GM19463 (cell line): ENCODE results near the gene MSGN1.
"Not testable (repeated sequence)": the region's sequence is repeated elsewhere in the genome, so short reads cannot be mapped to it uniquely, and the experiment has no call there.

ENCODE experiments used
- ATAC-seq: cut with Tn5 transposase; IDR thresholded peaks from one replicate; pipeline ENCODE4 v1.9.1; 2021; ENCODE audit warnings: mild to moderate bottlenecking, moderate library complexity; ENCODE audit not compliant: unreplicated experiment

The MSGN1 gene

DNA sequence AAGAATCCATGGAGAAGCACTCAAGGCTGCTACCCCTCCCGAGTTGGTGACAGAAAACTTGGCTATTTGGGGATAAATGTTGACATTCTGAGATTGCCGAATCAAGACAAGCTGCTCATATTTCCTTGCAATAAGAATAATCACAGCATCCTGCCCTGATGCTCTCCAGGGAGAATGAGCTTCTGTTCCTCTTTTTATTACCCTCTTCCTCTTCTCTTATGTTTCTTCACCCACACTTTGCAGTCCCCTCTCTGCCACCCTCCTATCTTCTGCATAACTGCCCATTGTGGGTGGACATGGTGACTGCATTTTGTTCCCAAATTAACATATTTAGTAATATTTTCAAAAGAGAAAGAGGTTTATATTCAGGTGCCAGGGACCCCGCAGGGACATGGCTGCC lies 11.9 kb upstream of the MSGN1 start:
- ATAC-seq: peak; percentile 43

DNA sequence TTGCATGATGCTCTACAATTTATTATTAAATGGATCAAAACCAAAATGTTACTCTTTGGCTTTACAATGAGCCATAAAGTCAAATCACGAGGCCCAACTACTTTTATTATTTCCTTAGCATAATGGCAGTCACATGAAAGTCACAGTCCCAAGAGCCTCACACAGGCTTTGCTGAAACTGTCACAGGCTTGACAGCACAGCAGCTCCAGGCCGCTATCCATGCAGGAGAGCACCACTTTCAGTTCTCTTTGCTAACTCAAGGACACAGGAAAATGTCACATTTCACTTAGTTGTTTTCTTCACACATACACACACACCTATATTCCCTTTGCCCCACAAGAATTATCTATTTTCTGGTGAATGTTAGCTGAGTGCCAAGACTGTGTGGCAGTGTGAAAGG lies 11.1 kb upstream of the MSGN1 start:
- ATAC-seq: peak; percentile 41

DNA sequence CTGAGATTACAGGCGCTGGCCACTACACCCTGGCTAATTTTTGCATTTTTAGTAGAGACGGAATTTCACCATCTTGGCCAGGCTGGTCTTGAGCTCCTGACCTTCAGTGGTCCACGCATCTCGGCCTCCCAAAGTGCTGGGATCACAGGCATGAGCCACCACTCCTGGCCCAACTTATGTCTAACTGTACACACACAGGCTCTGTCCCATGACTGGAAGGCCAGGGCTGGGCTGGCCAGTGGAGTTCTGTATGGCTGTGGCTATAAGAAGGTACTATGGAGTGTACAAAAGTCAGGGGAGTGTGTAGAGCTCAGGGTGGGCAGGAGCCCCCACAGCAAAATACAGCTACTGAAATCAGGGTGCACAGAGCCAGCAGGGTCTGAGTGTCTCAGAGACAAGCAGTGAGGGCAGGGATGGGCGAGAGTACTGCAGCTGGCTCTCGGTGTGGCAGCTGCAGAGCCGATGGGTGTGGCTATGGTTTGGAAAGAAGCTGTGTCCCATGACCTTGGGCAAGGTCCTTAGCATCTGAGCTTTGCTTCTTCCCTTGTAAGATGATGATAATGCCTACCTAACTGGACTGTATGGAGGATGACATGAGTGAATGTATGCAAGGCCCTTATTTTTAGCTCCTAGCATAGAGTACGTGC lies 10.4 kb upstream of the MSGN1 start:
- ATAC-seq: peak; percentile 39

DNA sequence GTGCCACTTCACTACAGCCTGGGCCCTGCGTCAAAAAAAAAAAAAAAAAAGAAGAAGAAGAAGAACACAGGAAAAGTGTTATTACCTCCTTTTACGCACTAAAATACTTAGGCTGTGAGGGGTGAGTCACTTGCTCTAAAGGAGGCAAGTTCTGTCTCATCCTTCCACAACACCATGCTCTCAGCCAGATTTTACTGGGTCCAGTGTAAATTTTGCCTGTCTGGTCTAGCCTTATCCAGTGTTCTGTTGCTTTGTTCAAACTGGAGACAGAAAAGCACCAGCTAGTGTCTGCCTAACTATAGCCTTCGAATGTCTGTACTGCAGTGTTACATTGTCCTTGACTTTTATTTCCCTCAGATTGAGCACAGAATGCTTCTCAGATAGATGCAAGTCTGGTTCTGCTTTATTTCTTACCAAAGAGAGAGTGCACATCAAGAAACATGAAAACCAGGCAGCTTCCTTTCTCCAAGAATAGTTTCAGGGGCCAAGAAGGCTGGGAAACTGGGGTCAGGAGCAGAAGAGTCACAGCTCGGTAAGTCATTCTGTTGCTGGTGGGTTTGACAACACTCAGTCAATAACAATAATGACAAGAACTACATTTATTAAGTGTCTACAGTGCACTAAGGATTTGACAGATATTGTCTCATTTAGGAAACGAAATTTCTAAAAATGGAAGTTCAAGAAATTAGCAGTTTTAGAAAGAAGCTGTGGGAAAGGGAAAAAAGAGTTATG lies 3.1 kb upstream of the MSGN1 start:
- peak; percentile 46 for ATAC-seq

DNA sequence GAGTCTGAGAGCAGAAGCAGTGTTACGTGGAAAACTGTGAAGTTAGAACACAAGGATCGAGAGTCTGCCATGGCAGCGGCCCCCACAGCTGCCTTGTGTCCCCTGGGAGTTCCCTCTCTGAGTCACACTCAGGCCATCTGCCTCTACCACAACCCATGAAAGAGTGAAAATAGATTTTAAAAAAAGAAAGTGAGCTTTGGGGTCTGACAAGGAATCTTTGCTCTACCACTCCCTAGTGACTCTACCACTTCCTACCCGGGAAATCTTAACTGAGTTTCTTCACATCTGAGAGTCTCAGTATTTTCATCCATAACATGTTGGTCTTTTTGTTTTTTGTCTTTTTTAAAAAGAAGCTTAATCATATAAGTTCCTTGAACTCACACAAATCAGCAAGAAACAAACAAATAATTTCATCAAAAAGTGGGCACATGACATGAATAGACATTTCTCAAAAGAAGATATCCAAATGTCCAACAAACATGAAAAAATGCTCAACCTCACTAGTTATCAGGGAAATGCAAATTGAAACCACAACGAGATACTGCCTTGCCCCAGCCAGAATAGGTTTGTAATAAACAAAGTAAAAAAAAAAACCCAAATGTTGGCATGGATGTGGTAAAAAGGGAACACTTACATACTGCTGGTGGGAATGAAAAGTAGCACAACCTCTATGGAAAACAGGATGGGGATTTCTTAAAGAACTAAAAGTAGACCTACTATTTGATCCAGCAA lies 2.4 kb upstream of the MSGN1 start:
- peak; percentile 87 for ATAC-seq

DNA sequence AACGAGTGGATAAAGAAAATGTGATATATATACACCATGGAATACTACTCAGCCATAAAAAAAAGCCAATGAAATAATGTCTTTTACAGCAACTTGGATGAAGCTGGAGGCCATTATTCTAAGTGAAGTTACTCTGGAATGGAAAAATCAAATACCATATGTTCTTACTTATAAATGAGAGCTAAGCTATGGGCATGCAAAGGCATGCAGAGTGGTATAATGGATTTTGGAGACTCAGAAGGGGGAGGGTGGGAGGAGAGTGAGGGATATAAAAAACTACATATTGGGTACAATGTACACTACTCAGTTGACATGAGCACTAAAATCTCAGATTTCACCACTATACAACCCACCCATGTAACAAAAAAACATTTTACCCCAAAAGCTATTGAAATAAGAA lies 1.7 kb upstream of the MSGN1 start:
- no peak for ATAC-seq

DNA sequence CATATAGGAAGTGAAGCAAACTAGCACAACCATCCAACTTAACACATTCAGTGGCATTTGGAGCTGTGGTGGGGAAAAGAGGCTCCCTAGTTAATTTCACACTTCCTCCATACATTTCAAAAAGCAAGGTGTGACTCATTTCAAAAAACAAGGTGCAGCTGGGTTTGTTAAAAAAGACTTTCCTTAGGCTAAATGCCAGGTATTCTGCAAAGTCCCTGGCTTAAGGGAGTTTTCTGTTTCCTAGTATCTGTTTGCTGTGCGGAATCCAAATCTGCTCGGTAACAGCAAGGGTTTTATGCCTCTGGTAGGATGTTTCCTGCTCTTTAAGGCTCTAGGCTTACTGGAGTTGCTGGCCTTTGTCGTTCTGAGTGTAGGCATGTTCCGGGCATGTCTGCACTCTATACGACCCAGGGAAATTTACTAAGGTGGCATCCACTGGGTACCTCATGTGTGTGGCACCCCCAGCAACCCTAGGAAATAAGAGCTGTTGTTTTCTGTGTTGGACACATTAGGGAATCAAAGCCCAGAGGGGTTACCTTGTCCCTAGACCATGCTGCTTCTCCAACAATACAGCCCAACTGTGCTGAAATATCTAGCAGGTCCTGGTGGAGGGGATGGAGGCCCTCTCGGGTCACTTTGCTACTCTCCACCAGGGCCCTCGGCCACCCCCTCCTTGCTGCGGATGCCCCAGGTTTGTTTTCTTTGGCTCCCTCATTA lies 634 bp upstream of the MSGN1 start:
- peak; percentile 30 for ATAC-seq

DNA sequence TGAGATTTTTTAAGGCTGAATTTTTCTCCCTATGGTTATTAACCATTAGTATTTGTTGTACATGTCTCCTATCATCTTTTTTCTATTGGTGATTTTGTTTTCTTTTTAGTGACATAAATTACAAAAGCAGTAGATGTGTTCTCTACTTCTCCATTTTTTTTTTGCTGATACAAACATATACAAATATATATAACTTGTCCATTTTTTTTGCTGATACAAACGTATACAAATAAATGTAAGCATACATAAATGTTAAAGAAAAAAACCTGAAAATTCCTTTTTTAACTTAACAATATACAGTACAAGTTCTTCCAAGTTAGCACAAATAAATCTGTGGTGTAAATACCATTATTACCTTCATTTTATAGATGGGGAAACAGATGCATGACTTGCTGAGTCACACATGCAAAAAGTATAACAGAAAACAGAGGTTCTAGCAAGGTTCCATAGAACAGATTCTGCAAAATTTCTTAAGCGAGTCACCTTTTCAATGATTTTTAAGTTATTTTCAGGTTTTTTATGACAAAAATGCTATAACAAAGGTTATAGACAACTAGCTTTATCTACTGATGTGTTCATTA lies 2.1 kb downstream of the MSGN1 start:
- no peak for ATAC-seq

DNA sequence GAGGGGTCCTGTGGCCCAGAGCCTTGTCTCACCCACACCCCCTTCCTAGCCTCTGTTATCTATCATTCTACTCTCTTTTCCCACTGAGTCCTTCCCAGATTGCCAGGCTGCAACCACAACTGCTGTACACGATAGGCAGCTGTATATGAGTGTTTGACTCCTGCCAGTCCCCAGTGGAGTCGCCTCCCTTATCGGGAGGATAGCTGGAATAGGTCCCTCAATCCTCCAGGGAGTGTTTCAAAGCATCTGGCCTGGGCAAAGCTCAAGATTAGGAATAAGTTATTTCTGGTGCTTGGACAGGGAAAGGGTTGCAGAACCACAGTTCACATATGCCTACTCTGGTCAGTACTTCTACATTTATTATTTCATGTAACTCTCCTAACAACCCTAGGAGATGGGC lies 4.8 kb downstream of the MSGN1 start:
- ATAC-seq: no peak

DNA sequence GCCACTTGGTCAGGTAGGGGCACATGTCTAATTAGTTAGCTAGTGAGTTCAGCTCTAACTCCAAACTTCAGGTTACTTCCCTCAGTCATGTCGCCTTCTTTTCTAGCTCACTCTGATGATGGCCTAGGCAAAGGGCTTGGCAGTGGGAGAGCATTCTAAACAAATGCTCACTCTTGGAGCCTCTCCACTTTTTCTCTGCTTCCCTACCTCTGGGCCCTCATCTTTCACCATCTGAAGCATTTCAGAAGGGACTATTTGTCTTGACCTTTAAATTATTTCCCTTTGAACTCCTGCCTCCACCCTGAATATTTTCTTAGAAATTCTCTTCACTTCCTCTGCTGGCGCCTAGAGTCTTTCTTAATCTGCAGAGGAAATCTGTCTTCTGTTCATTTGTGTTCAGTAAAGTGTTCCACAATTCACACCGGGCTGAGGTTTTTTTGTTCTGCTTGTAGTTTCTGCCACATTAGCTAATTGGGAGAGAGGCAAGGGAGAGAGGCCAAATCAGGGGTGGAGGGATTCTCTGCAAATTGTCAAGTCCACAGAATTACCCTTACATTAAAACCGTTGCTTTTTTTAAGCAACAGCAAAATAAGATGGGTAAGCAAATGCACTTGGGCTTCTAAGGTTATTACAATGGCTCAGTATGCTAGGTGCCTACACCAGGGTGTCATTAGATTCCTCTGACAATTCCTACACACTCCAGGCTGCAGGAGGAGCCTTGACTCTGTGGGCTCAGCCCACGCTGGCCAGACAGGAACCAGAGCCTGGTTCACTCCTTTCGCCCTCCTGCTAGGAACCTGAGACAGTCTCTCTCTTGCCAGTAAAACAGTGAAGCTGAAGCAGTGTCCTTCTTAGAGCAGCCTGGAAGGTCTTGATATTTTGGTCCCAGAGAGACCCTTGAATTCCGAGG lies 5.5 kb downstream of the MSGN1 start:
- ATAC-seq: peak; percentile 45

DNA sequence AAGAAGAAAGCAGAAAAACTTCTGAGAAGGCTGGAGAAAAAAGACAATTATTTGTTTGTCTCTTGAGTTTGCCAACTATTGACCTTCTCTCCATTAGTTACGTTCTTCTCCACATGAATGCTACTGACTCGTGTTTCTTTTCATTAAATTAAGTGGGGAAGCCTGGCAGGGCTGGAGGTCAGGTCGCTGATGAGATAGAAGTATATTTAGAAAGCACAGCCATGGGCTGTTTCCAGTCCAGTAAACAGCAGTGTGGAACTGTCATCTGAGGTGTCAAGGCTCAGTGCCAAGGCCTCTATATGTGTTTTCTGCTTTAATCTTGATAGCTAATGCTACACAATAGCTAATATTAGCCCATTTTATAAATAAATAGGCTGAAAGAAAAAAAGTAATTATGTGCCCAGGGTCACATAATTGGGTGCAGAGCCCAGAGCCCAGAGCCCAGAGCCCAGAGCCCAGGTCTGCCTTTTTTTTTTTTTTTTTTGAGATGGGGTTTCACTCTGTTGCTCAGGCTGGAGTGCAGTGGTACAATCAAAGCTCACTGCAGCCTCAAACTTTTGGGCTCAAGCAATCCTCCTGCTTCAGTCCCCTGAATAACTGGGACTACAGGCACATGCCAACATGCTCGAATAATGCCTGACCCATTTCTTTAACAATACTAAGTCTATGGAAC lies 6.3 kb downstream of the MSGN1 start:
- peak; percentile 50 for ATAC-seq

DNA sequence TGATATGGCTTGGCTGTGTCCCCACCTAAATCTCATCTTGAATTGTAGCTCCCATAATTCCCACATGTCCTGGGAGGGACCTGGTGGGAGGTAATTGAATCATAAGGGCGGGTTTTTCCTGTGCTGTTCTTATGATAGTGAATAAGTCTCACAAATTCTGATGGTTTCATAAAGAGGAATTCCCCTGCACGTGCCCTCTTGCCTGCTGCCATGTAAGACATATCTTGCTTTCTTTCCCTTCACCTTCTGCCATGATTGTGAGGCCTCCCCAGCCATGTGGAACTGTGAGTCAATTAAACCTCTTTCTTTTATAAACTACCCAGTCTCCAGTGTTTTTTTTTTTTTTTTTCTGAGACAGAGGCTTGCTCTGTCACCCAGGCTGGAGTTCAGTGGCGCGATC lies 7.4 kb downstream of the MSGN1 start:
- ATAC-seq: not testable (repeated sequence)

DNA sequence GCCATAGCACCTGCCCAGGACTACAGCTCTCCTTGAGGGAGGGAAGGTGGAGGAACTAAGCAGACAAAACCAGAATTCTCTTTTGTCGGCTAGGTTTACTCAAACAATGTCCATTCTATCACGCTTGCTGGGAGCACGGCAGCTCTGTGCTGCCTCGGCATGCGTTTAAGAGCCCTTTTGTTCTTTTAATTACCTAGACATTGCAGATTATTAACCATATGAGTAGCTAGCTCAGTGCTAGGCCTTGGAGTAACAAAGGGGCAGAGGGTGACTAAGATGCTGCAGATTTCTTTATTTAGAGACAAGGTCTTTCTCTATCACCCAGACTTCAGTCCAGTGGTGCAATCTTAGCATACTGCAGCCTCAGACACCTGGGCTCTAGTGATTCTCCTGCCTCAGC lies 11.1 kb downstream of the MSGN1 start:
- ATAC-seq: no peak

DNA sequence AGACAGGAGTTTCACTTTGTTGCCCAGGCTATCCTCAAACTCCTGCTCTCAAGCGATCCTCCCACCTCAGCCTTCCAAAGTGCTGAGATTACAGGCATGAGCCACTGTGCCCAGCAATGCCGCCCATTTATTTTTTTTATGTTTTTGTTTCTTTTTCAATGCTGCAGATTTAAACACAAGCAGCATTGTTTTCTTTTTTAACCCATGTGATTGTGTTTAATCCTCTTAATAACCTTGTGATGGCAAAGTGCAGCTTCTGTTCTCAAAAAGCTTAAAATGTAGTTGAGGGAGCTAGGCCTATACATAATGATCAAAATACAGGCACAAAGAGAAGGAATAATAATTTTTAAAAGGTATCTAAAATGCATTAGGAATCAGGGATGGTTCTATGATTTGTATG lies 11.5 kb downstream of the MSGN1 start:
- no peak for ATAC-seq

DNA sequence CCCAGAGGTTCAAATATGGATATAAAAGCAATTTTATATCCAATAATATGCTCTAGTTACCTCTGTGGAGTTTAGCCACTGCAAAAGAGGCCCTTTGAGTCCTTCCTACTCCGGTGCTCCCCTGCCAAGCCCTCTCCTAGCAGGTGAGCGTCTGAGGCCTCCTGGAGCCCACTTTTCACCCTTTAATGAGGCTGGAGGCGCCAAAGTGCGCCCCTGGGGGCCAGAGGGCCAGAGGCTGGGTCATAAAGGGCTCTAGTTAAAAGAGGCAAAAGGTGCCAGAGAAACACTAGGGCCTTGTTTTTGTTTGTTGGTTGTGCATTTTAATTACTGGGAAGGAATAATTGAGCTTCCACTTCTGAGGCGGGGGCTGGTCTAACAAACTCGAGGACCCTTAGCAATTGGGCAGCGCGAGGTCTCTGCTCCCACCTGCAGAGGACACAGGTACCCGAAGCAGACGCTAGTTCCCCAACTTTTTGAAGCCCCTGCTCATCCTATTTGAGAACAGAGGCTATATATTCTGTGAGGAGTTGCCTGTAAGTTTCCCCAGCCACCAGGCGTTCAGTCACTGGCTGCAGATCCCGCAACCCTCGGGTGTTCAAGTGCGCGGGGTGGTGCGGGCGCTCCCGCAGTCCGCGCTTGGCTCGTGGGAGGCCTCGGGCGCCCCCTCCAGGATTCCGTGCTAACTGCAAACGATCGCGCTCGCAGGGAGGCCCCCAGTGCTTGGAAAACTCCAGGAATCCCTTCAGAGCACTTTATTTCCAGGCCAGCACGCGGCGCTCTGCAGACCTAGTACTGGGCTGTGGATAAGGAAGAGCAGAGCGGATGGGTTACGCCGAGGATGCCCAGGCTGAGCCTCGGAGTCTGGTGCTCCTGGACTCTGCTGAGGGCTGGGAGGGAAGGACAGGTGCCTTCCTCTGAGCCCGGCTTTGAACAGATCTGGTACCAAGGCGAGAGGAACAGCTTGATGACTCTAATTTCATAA lies 14.1 kb downstream of the MSGN1 start:
- ATAC-seq: peak; percentile 89

DNA sequence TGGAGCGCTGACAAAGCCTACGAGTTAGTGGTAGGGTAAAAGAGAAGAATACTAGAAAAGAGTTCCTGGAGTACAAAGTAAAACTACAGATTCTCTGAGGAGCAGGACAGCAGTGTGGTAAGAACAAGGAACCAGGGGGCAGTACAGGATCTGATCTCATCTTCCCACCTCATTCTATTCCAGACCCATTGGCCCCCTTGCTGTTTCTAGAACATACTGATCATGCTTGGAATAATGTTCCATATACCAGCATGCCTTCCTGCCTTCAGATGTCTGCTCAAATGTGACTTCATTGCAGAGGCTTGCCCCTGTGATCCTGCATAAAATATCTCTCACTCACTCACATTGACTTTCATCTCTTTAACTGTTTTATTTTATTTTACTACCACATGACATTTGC lies 19.3 kb downstream of the MSGN1 start:
- no peak for ATAC-seq

DNA sequence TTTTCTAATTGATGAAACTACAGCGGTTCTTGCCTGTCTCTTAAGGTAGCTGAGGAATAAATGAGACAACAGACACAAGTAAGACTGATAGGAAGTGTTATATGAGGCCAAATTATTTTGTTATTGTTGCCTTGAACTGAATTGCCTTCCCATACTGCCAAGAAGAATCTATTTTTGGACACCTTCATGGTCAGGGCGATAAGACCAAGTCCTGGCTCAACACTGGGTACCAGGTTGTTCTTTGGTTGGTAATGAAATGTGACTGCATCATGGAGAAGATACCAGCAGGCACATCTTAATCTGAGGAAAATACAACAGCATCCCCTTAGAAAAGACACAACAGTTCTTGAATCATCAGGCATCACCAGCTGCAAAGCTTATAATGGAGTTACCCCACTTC lies 23.7 kb downstream of the MSGN1 start:
- no peak for ATAC-seq

DNA sequence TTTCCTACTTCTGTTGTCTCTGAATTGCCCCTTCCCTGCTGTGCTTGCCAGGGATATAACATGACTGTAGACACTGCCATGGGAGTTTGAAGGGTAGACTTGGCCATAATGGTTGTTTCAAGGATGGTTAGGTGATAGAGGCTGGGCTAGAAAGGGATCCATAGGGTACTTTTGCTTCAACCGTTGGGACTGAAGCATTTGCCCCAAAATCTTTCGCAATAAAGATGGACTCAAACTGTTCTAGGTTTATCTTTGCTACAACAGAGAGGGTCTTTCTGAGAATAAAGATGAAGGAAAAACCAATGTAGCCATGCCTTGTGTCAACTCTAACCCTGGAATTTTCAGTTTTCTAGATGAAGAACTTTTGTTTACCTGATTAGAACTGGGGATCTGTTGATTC lies 27.2 kb downstream of the MSGN1 start:
- ATAC-seq: no peak
